Ishikawa (cell line): ENCODE measurements around the gene GABRR1.

Experiments
- CEBPB ChIP-seq: IDR thresholded peaks from 2 replicates; pipeline ENCODE4 v1.6.1; 2012
- MAX ChIP-seq: IDR thresholded peaks from 2 replicates; pipeline ENCODE4 v1.6.1; 2012
- NFIC ChIP-seq: IDR thresholded peaks from 2 replicates; pipeline ENCODE4 v1.6.1; 2012
- RAD21 ChIP-seq: IDR thresholded peaks from 2 replicates; pipeline ENCODE4 v1.6.1; 2012; ENCODE audit warnings: low read depth
- TEAD4 ChIP-seq: IDR thresholded peaks from 2 replicates; pipeline ENCODE4 v1.6.1; 2012
- USF1 ChIP-seq: IDR thresholded peaks from 2 replicates; pipeline ENCODE4 v1.6.1; 2012
- ZBTB7A ChIP-seq: IDR thresholded peaks from 2 replicates; pipeline ENCODE4 v1.6.1; 2012; ENCODE audit warnings: low read depth

- TF ChIP-seq MAX (no peak), NFIC (no peak), RAD21 (no peak), TEAD4 (no peak), ZBTB7A (no peak), CEBPB (no peak), USF1 (no peak)
Observed at GRCh38 chr6:89208551-89208950, 8.6 kb downstream of the GABRR1 start.
